Uterus (tissue), 4 donors: ENCODE data around the gene ATP1A1. TPM values are rescaled to one million over a fixed set of nuclear protein-coding genes. Genes with fewer than 3 reads are reported as not detected.

Experiments used
- DNase-seq, 2 donors: peaks; one replicate each; pipeline ENCODE4 v3.0.0-alpha.2; 2019 to 2020
- H3K27ac ChIP-seq, 2 donors: fragments of 200-600 bp; sonication (generic); 1 replicate in 1 of 2; 2 replicates in 1 of 2; pipeline ENCODE4 v1.5.1; 2016 to 2018
- H3K27me3 ChIP-seq, 2 donors: fragments of 200-600 bp; sonication (generic); one replicate each; pipeline ENCODE4 v1.5.1; 2018 to 2019; ENCODE audit warnings: control low read depth in 1 of 2
- H3K36me3 ChIP-seq, 2 donors: fragments of 200-600 bp; sonication (generic); one replicate each; pipeline ENCODE4 v1.5.1; 2019; ENCODE audit warnings: control low read depth in 1 of 2
- H3K4me1 ChIP-seq, 2 donors: fragments of 200-600 bp; sonication (generic); one replicate each; pipeline ENCODE4 v1.5.1; 2018 to 2019; ENCODE audit warnings: control low read depth in 1 of 2
- H3K4me3 ChIP-seq, 2 donors: fragments of 200-600 bp; sonication (generic); 1 replicate in 1 of 2; 2 replicates in 1 of 2; pipeline ENCODE4 v1.5.1; 2018 to 2019; ENCODE audit warnings: mild to moderate bottlenecking in 1 of 2
- H3K9me3 ChIP-seq, 2 donors: fragments of 200-600 bp; sonication (generic); one replicate each; pipeline ENCODE4 v1.5.1; 2019; ENCODE audit warnings: control low read depth in 1 of 2
- CTCF ChIP-seq, 4 experiments: fragments of 200-600 bp in 2 of 4; fragments of 450-650 bp in 2 of 4; sonication (generic) in 2 of 4; IDR thresholded peaks; one replicate each; pipeline ENCODE4 v1.5.1; 2016 to 2019; ENCODE audit warnings: antibody characterized with exemption in 4 of 4, mild to moderate bottlenecking in 2 of 4, moderate library complexity in 1 of 4
- POLR2A ChIP-seq, 2 donors: fragments of 450-650 bp; IDR thresholded peaks; one replicate each; pipeline ENCODE4 v1.6.1; 2016; ENCODE audit warnings: antibody characterized with exemption in 2 of 2, mild to moderate bottlenecking in 1 of 2, moderate library complexity in 1 of 2
- intact Hi-C: fragments of 100-400 bp; cut with DNase I; formaldehyde crosslinking; loops from one replicate; pipeline ENCODE4 v1.15.1; 2023; ENCODE audit warnings: low total_unique reads
- total RNA-seq, 4 donors: library from RNA; depleted of rRNA in 3 of 4; stranded (reverse); fragments of >200 nt in 3 of 4; gene quantifications; one replicate each; pipeline versions ENCODE4 v1.1.0 to v1.2.4, GENCODE V29; 2014 to 2023
- donor health status: DM: yes; HTN: yes; CAD: no.

Gene ATP1A1
- total RNA-seq, 4 donors from 2014 or later: 135 to 202 (median 149) TPM

DNA sequence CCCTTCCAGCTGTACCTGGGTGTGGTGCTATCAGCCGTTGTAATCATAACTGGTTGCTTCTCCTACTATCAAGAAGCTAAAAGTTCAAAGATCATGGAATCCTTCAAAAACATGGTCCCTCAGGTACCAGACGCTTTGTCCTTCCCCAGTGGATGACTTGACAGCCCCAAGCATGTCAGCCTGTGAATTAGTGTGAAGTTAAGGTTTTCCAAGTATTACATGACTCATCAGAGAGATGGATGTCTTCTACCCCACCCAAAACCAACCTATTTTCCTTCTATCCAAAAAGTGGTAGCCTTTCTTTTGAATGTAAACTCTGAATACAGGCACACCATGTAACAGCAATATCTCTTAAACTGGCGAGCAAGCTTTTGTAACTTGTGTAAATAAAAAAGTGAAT, 15.1 kb downstream of the ATP1A1 start:
- no peak for DNase-seq
- TF ChIP-seq POLR2A (IDR thresholded peaks at IDR 0.05) (no peak), CTCF (IDR thresholded peaks at IDR 0.05) (no peak)
- Histone ChIP-seq H3K9me3 (no peaks in the 10 kb centered on the region), H3K36me3 (no peaks in the 10 kb centered on the region), H3K4me3 (no peak overlapping the region), H3K27me3 (no peaks in the 10 kb centered on the region), H3K4me1 (no peaks in the 10 kb centered on the region), H3K27ac (no peak overlapping the region)
- intact Hi-C loops: no loop called here

DNA sequence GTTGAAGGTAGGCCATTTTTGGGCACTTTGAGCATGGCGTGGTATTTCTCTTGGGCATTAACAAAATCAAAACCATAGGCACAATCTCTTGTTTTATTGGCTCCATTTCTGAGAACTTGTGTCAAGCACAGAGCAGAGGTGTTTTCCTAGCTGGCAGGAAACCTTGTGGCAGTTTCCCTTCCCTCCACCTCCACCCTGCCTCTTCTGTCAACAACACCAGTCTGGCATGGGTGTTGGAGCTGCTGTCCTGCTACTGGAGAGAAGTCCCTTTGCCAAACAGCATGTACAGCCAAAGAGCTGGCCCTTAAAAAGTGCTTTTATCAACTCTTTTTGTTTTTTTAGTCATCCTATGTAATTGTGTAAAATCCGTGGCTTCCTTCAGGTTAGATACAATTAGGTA, 16.0 kb downstream of the ATP1A1 start:
- Histone ChIP-seq H3K4me3 (no peak overlapping the region), H3K4me1 (no peaks in the 10 kb centered on the region), H3K27ac (no peak overlapping the region), H3K36me3 (no peaks in the 10 kb centered on the region), H3K9me3 (no peaks in the 10 kb centered on the region), H3K27me3 (no peaks in the 10 kb centered on the region)
- intact Hi-C loops: no loop called here
- TF ChIP-seq CTCF (IDR thresholded peaks at IDR 0.05): no peak
- DNase-seq: no peak

GRCh38 chr1:116389686-116390085, 16.6 kb downstream of the ATP1A1 start:
- DNase-seq: no peak
- H3K27me3 ChIP-seq: no peaks in the 10 kb centered on the region
- intact Hi-C loops: no loop called here
- H3K27ac ChIP-seq: no peak overlapping the region
- TF ChIP-seq POLR2A (IDR thresholded peaks at IDR 0.05): no peak
- no peak for TF ChIP-seq CTCF (IDR thresholded peaks at IDR 0.05)
- no peak overlapping the region for H3K4me3 ChIP-seq
- H3K9me3 ChIP-seq: no peaks in the 10 kb centered on the region
- no peaks in the 10 kb centered on the region for H3K36me3 ChIP-seq
- H3K4me1 ChIP-seq: no peaks in the 10 kb centered on the region

DNA sequence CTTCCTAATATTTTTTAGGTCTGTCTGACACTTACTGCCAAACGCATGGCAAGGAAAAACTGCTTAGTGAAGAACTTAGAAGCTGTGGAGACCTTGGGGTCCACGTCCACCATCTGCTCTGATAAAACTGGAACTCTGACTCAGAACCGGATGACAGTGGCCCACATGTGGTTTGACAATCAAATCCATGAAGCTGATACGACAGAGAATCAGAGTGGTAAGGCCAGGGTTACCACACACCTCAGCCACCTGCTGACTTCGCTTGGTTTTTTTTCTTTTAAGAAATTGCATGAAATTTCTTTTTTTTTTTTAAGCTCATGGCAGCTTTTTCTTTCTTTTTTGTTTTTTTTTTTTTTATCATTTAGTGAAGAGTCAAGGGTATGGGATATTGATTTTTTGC, 17.2 kb downstream of the ATP1A1 start:
- intact Hi-C loops: no loop called here
- TF ChIP-seq POLR2A (IDR thresholded peaks at IDR 0.05): no peak
- no peak for TF ChIP-seq CTCF (IDR thresholded peaks at IDR 0.05)
- Histone ChIP-seq H3K27ac (no peak overlapping the region), H3K36me3 (no peaks in the 10 kb centered on the region), H3K4me1 (no peaks in the 10 kb centered on the region), H3K4me3 (no peak overlapping the region), H3K27me3 (no peaks in the 10 kb centered on the region), H3K9me3 (no peaks in the 10 kb centered on the region)
- DNase-seq: no peak

DNA sequence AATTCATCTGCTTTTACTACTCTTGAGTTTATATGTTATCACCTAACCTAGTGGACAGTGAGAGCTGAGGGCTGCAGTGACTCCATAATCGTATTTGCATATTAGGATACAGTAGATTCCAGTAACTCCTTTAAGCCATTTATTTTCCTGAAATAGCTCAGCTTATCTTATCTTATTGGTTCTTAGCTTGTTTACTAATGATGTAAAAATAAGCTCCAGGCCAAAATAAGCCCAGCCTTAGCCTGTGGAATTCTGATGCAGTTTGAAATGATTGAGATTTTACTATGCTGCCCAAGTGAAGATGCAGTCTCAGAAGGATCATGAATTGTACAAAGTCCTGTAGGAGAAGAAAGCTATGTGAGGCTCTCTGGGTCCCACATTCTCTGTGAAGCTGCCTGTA, 18.1 kb downstream of the ATP1A1 start:
- no peaks in the 10 kb centered on the region for H3K36me3 ChIP-seq
- no peak overlapping the region for H3K4me3 ChIP-seq
- no peaks in the 10 kb centered on the region for H3K27me3 ChIP-seq
- DNase-seq: no peak
- no peak overlapping the region for H3K27ac ChIP-seq
- no peaks in the 10 kb centered on the region for H3K9me3 ChIP-seq
- TF ChIP-seq CTCF (IDR thresholded peaks at IDR 0.05) (no peak), POLR2A (IDR thresholded peaks at IDR 0.05) (no peak)
- H3K4me1 ChIP-seq: no peaks in the 10 kb centered on the region
- intact Hi-C loops: no loop called here
